Astrocyte of the hippocampus (primary cell): ENCODE data around the gene EIF2B2.

Experiments used
- DNase-seq: peaks from one replicate; pipeline ENCODE4 v3.0.0; 2011; ENCODE audit warnings: low read depth, low spot score

EIF2B2 gene

DNA sequence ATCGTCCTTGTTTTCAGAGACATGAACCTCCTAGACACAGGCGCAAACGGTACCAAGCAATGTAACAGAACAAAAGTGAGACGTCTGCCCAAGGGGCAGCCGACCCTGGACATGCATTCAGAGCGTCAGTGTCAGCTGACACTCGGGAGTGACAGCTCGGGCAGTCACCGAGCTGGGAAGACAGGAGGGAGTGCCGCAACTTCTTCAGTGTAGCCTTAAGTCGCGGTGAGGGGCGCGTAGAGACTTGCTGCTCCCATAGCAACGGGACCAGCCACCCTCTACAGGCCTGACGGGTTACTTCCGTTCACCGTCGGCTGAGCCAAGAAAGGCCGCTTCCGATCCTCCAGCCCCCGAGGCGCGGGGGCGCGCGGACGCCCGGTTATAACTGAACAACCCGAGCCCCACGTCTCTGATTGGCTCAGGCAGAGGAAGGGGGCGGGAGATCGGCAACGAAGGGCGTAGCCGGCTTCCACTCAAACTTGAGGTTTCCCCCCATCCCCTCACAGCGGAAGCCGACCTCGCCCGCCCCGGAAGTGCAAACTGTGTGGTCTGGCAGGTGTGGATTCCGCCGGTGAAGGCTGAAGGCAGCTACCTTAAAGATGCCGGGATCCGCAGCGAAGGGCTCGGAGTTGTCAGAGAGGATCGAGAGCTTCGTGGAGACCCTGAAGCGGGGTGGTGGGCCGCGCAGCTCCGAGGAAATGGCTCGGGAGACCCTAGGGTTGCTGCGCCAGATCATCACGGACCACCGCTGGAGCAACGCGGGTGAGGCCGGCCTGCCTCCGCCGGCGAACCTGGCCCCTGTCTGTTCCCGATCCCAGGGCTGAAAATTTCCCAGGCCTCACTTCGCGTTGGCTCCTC is at the start of gene EIF2B2:
TSS of gene EIF2B2 (plus strand) at position 530 of the 858 bp plus-strand sequence. CDS start at position 600, 70 bp downstream.
- peak; percentile 99 for DNase-seq

GRCh38 chr14:74953686-74954085 is 49.0 kb upstream of the EIF2B2 start:
- no peak for DNase-seq

GRCh38 chr14:74954232-74954946 is 48.3 kb upstream of the EIF2B2 start:
- peak; percentile 54 for DNase-seq

GRCh38 chr14:74954947-74955228 is 47.8 kb upstream of the EIF2B2 start:
- DNase-seq = no peak

GRCh38 chr14:74955229-74956026 is 47.3 kb upstream of the EIF2B2 start, which contains the start of gene PGF:
Gene PGF (minus strand): TSS chr14:74955597. CDS start chr14:74955242, 355 bp downstream.
- peak; percentile 74 for DNase-seq

DNA sequence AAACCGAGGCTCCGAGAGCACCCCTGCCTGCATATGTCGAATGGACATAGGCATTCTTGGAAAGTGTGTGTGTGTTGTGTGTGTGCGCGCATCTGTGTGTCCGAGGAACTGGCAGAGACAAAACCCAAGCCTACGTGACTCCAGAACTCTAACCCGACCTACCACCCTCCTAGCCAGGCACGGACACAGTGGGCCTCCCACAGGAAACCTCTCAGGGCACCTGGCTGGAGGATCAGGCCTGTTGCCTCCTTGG is 46.8 kb upstream of the EIF2B2 start:
- no peak for DNase-seq

- no peak for DNase-seq
These were observed 46.2 kb upstream of the EIF2B2 start for GRCh38 chr14:74956280-74957072.

GRCh38 chr14:74959596-74960180 is 43.0 kb upstream of the EIF2B2 start:
- no peak for DNase-seq

GRCh38 chr14:74960736-74961135 is 42.0 kb upstream of the EIF2B2 start:
- no peak for DNase-seq

GRCh38 chr14:74961238-74961911 is 41.3 kb upstream of the EIF2B2 start:
- DNase-seq = no peak

GRCh38 chr14:74962046-74962445 is 40.7 kb upstream of the EIF2B2 start:
- no peak for DNase-seq

DNA sequence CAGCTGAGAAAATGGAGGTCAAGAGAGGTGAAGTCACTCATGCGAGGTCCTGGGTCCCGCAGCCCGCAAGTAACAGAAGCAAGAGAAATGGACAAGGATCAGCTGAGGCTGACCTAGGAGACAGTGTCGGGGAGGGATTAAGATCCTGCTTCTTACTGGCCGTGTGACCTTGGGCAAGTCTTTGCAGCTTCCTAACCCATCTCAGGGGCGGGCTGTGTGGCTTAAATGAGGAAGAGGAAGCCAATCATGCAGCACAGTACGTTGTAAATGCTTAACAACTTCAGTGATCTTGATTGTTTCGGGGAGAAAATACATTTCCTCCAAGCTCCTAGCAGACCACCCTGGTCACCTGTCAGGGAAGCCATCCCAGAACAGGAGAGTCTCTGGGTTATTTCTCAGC is 40.2 kb upstream of the EIF2B2 start:
- no peak for DNase-seq

- no peak for DNase-seq
These were observed 39.5 kb upstream of the EIF2B2 start for GRCh38 chr14:74963178-74963704.

GRCh38 chr14:74963705-74964271 is 38.9 kb upstream of the EIF2B2 start:
- DNase-seq = peak; percentile 44

- no peak for DNase-seq
These were observed 37.8 kb upstream of the EIF2B2 start for GRCh38 chr14:74964787-74965485.

GRCh38 chr14:74965486-74966153 is 37.1 kb upstream of the EIF2B2 start:
- DNase-seq = no peak

GRCh38 chr14:74968811-74969210 is 33.9 kb upstream of the EIF2B2 start:
- no peak for DNase-seq

GRCh38 chr14:74973003-74973653 is 29.6 kb upstream of the EIF2B2 start:
- DNase-seq = peak; percentile 32
